ENCODE results near the gene TRIM31.

Gene TRIM31

DNA sequence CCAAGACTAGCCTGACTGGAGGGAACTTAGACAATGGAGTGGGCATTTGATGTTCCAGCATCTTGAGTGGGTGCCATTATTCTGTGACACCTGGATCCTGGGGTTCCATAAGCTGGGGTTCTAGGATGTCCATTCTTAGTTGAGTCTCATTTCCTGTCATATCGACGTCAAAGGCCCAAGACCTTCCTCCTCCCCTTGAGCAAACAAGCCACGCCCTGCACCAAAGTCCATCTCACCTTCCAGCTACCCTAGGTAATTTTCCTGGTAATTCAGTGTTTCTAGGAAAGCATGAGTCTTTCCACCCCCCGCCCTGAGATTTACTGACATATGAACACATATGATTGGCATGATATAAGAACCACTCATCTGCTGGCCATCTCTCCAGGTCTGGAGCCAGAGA, 22.9 kb upstream of the TRIM31 start, which contains the start of gene TRIM40:
Gene TRIM40, plus strand, starts transcription at position 384 of the 400 bp plus-strand sequence. CDS start 897 bp downstream, outside the sequence.
- no peak for DNase-seq (ENCODE audit: extremely low read depth, insufficient read length)
- no peaks in the 10 kb centered on the region for H3K36me3 ChIP-seq (ENCODE audit: control insufficient read depth, insufficient read depth, low read length)
- H3K4me3 ChIP-seq (replicated peaks; ENCODE audit: low read depth, low read length), result no peak within 1 kb of the TSS
- no peaks in the 10 kb centered on the region for H3K27me3 ChIP-seq (replicated peaks; ENCODE audit: control insufficient read depth, insufficient read depth, low read length)
- TF ChIP-seq, protein P1, sequence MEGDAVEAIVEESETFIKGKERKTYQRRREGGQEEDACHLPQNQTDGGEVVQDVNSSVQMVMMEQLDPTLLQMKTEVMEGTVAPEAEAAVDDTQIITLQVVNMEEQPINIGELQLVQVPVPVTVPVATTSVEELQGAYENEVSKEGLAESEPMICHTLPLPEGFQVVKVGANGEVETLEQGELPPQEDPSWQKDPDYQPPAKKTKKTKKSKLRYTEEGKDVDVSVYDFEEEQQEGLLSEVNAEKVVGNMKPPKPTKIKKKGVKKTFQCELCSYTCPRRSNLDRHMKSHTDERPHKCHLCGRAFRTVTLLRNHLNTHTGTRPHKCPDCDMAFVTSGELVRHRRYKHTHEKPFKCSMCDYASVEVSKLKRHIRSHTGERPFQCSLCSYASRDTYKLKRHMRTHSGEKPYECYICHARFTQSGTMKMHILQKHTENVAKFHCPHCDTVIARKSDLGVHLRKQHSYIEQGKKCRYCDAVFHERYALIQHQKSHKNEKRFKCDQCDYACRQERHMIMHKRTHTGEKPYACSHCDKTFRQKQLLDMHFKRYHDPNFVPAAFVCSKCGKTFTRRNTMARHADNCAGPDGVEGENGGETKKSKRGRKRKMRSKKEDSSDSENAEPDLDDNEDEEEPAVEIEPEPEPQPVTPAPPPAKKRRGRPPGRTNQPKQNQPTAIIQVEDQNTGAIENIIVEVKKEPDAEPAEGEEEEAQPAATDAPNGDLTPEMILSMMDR (IDR thresholded peaks at IDR 0.05; ENCODE audit: insufficient read depth, low read length, poor library complexity, severe bottlenecking), result no peak

- Histone ChIP-seq H3K27me3 (replicated peaks; ENCODE audit: control insufficient read depth, insufficient read depth, low read length) (no peaks in the 10 kb centered on the region), H3K36me3 (ENCODE audit: control insufficient read depth, insufficient read depth, low read length) (no peaks in the 10 kb centered on the region), H3K4me3 (replicated peaks; ENCODE audit: low read depth, low read length) (no peak overlapping the region)
- no peak for DNase-seq (ENCODE audit: extremely low read depth, insufficient read length)
- TF ChIP-seq, protein P1 (IDR thresholded peaks at IDR 0.05; ENCODE audit: insufficient read depth, low read length, poor library complexity, severe bottlenecking), result no peak
These were observed 22.3 kb upstream of the TRIM31 start for GRCh38 chr6:30135147-30135546.

GRCh38 chr6:30131947-30132497, 19.1 kb upstream of the TRIM31 start:
- Histone ChIP-seq H3K4me3 (replicated peaks; ENCODE audit: low read depth, low read length) (no peak overlapping the region), H3K36me3 (ENCODE audit: control insufficient read depth, insufficient read depth, low read length) (no peaks in the 10 kb centered on the region), H3K27me3 (replicated peaks; ENCODE audit: control insufficient read depth, insufficient read depth, low read length) (no peaks in the 10 kb centered on the region; the same call in 1 of the 2 replicates)
- TF ChIP-seq, protein P1 (IDR thresholded peaks at IDR 0.05; ENCODE audit: insufficient read depth, low read length, poor library complexity, severe bottlenecking), result no peak
- no peak for DNase-seq (ENCODE audit: extremely low read depth, insufficient read length)

- Histone ChIP-seq H3K27me3 (replicated peaks; ENCODE audit: control insufficient read depth, insufficient read depth, low read length) (no peaks in the 10 kb centered on the region; the same call in 1 of the 2 replicates), H3K4me3 (replicated peaks; ENCODE audit: low read depth, low read length) (no peak overlapping the region), H3K36me3 (ENCODE audit: control insufficient read depth, insufficient read depth, low read length) (no peaks in the 10 kb centered on the region)
- DNase-seq (ENCODE audit: extremely low read depth, insufficient read length), result no peak
- TF ChIP-seq, protein P1 (IDR thresholded peaks at IDR 0.05; ENCODE audit: insufficient read depth, low read length, poor library complexity, severe bottlenecking), result peak; percentile 99
These were observed 18.3 kb upstream of the TRIM31 start for GRCh38 chr6:30130887-30131862.

DNA sequence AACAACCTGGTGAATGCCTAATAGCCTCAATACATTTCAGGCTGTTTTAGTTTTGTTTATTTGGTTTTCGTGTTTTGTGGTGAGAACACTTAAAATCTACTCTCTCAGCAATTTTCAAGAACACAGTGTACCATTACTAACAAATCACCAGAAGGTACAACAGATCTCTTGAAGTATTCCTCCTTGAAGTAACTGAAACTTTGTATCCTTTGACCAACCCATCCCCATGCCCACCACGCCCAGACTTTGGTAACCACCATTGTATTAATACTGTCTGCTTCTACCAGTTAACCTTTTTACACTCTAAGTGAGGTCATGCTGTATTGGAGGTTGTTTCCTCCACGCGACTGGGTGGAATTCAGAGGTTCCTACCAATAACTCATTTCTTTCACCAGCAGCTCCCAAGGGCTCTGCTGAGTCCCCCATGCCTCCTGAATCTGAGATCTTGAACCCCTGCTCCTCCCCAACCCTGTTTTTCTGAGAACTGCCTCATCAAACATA, 17.3 kb upstream of the TRIM31 start:
- no peak overlapping the region for H3K4me3 ChIP-seq (replicated peaks; ENCODE audit: low read depth, low read length)
- no peaks in the 10 kb centered on the region for H3K36me3 ChIP-seq (ENCODE audit: control insufficient read depth, insufficient read depth, low read length)
- no peaks in the 10 kb centered on the region; the same call in 1 of the 2 replicates for H3K27me3 ChIP-seq (replicated peaks; ENCODE audit: control insufficient read depth, insufficient read depth, low read length)
- DNase-seq (ENCODE audit: extremely low read depth, insufficient read length), result no peak
- TF ChIP-seq, protein P1 (IDR thresholded peaks at IDR 0.05; ENCODE audit: insufficient read depth, low read length, poor library complexity, severe bottlenecking), result no peak

All from GM06990 (cell line).